GM04504 (cell line): Measurements from ENCODE around the gene RBMS1.
"Not testable (repeated sequence)": the region's sequence is repeated elsewhere in the genome, so short reads cannot be mapped to it uniquely, and the experiment has no call there.

ENCODE experiments used
- DNase-seq: peaks from one replicate; pipeline ENCODE4 v3.0.0-alpha.2; 2012; ENCODE audit warnings: low read depth

RBMS1 gene

GRCh38 chr2:160501370-160501769, 7.8 kb upstream of the RBMS1 start:
- no peak for DNase-seq

- no peak for DNase-seq
Measured at GRCh38 chr2:160499865-160500264, 6.3 kb upstream of the RBMS1 start.

GRCh38 chr2:160498137-160498536, 4.5 kb upstream of the RBMS1 start:
- no peak for DNase-seq

- no peak for DNase-seq
Measured at GRCh38 chr2:160494201-160494644, 616 bp upstream of the RBMS1 start.

GRCh38 chr2:160492401-160493226, 993 bp downstream of the RBMS1 start:
- no peak for DNase-seq

- no peak for DNase-seq
Measured at GRCh38 chr2:160491911-160492371, 1.7 kb downstream of the RBMS1 start.

- no peak for DNase-seq
Measured at GRCh38 chr2:160490733-160491685, 2.6 kb downstream of the RBMS1 start.

- DNase-seq: no peak
Measured at GRCh38 chr2:160489111-160489510, 4.5 kb downstream of the RBMS1 start.

- DNase-seq: not testable (repeated sequence)
Measured at GRCh38 chr2:160488289-160488688, 5.3 kb downstream of the RBMS1 start.

GRCh38 chr2:160486341-160486740, 7.3 kb downstream of the RBMS1 start:
- no peak for DNase-seq

GRCh38 chr2:160484859-160485520, 8.6 kb downstream of the RBMS1 start:
- DNase-seq: no peak

- DNase-seq: no peak
Measured at GRCh38 chr2:160482673-160483072, 10.9 kb downstream of the RBMS1 start.

- DNase-seq: no peak
Measured at GRCh38 chr2:160479269-160479668, 14.3 kb downstream of the RBMS1 start.

- no peak for DNase-seq
Measured at GRCh38 chr2:160478660-160479059, 14.9 kb downstream of the RBMS1 start.

- DNase-seq: no peak
Measured at GRCh38 chr2:160477032-160477431, 16.6 kb downstream of the RBMS1 start.

GRCh38 chr2:160474891-160475787, 18.5 kb downstream of the RBMS1 start:
- DNase-seq: no peak

- no peak for DNase-seq
Measured at GRCh38 chr2:160474319-160474645, 19.3 kb downstream of the RBMS1 start.

- no peak for DNase-seq
Measured at GRCh38 chr2:160473468-160474318, 19.9 kb downstream of the RBMS1 start.

GRCh38 chr2:160472839-160473251, 20.8 kb downstream of the RBMS1 start:
- DNase-seq: no peak

- DNase-seq: no peak
Measured at GRCh38 chr2:160471950-160472349, 21.7 kb downstream of the RBMS1 start.
